ENCODE data around the gene SF3B3.

DNA sequence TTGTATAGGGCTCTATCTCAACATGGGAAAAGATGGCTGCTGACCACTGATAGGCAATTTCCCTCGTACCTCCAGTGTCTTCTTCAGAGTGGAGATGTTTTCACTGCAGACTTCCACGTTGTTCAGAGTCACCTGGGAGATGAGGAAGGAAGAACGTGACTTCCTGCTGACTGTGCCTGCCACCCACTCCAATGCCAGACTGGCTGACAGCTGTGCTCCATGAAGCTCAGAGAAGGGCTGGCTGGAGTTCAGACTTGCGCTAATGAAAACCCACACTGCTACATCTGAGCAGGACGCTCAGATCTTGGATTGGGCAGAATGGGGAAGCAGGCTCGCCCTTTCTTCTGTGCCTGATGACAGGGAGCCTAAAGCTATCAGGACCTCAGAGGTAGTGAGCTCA, 33.4 kb upstream of the SF3B3 start:
- TF ChIP-seq, protein P1, sequence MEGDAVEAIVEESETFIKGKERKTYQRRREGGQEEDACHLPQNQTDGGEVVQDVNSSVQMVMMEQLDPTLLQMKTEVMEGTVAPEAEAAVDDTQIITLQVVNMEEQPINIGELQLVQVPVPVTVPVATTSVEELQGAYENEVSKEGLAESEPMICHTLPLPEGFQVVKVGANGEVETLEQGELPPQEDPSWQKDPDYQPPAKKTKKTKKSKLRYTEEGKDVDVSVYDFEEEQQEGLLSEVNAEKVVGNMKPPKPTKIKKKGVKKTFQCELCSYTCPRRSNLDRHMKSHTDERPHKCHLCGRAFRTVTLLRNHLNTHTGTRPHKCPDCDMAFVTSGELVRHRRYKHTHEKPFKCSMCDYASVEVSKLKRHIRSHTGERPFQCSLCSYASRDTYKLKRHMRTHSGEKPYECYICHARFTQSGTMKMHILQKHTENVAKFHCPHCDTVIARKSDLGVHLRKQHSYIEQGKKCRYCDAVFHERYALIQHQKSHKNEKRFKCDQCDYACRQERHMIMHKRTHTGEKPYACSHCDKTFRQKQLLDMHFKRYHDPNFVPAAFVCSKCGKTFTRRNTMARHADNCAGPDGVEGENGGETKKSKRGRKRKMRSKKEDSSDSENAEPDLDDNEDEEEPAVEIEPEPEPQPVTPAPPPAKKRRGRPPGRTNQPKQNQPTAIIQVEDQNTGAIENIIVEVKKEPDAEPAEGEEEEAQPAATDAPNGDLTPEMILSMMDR (IDR thresholded peaks at IDR 0.05), result no peak
- TF ChIP-seq POLR2AphosphoS5 (IDR thresholded peaks at IDR 0.05) (no peak), EP300 (IDR thresholded peaks at IDR 0.05) (no peak)

Data from upper lobe of left lung (tissue), 4 donors.